ENCODE measurements around the gene GCNA.
"Not testable (repeated sequence)": the region's sequence is repeated elsewhere in the genome, so short reads cannot be mapped to it uniquely, and the experiment has no call there.

GCNA gene

GRCh38 chrX:71578253-71579135 is at the start of gene GCNA:
Gene GCNA (plus strand): TSS chrX:71578437. CDS start chrX:71580822, 2,385 bp downstream.
- DNase-seq: no peak

- no peak for DNase-seq
Measured at GRCh38 chrX:71532078-71532752, 46.0 kb upstream of the GCNA start.

- DNase-seq: peak; percentile 45
Measured at GRCh38 chrX:71532753-71533425, 45.3 kb upstream of the GCNA start, which contains the start of gene OGT. Gene OGT (plus strand): TSS chrX:71533104. CDS start chrX:71533300, 196 bp downstream.

- DNase-seq: no peak
Measured at GRCh38 chrX:71533516-71533850, 44.8 kb upstream of the GCNA start.

GRCh38 chrX:71533851-71534561 is 44.2 kb upstream of the GCNA start:
- DNase-seq: no peak

- no peak for DNase-seq
Measured at GRCh38 chrX:71534773-71535544, 43.3 kb upstream of the GCNA start.

- no peak for DNase-seq
Measured at GRCh38 chrX:71536285-71536684, 42.0 kb upstream of the GCNA start.

- no peak for DNase-seq
Measured at GRCh38 chrX:71537743-71538142, 40.5 kb upstream of the GCNA start.

GRCh38 chrX:71540801-71541200 is 37.4 kb upstream of the GCNA start:
- no peak for DNase-seq

- no peak for DNase-seq
Measured at GRCh38 chrX:71541210-71542022, 36.8 kb upstream of the GCNA start.

GRCh38 chrX:71542411-71542810 is 35.8 kb upstream of the GCNA start:
- no peak for DNase-seq

GRCh38 chrX:71542825-71543224 is 35.4 kb upstream of the GCNA start:
- no peak for DNase-seq

GRCh38 chrX:71543316-71543715 is 34.9 kb upstream of the GCNA start:
- no peak for DNase-seq

- no peak for DNase-seq
Measured at GRCh38 chrX:71545364-71545763, 32.9 kb upstream of the GCNA start.

GRCh38 chrX:71546879-71547278 is 31.4 kb upstream of the GCNA start:
- DNase-seq: no peak

GRCh38 chrX:71547339-71547738 is 30.9 kb upstream of the GCNA start:
- DNase-seq: no peak

GRCh38 chrX:71549986-71550385 is 28.3 kb upstream of the GCNA start:
- DNase-seq: no peak

- no peak for DNase-seq
Measured at GRCh38 chrX:71550578-71550977, 27.7 kb upstream of the GCNA start.

- no peak for DNase-seq
Measured at GRCh38 chrX:71556036-71556435, 22.2 kb upstream of the GCNA start.

- no peak for DNase-seq
Measured at GRCh38 chrX:71558920-71559319, 19.3 kb upstream of the GCNA start.

GRCh38 chrX:71559773-71560172 is 18.5 kb upstream of the GCNA start:
- not testable (repeated sequence) for DNase-seq
